Brain microvascular endothelial cell (primary cell): ENCODE results near the gene WDR86.
A peak's percentile ranks its signal among the peaks of the same experiment; 100 is the strongest.

Experiments
- DNase-seq: peaks from one replicate; pipeline ENCODE4 v3.0.0-alpha.2; 2020
- H3K27ac ChIP-seq: fragments of 250-450 bp; sonication (Bioruptor Pico); 2 replicates; pipeline ENCODE4 v1.5.1; 2020; ENCODE audit warnings: mild to moderate bottlenecking, moderate library complexity
- H3K27me3 ChIP-seq: fragments of 250-450 bp; sonication (Bioruptor Pico); replicated peaks from 2 replicates; pipeline ENCODE4 v1.5.1; 2020; ENCODE audit warnings: mild to moderate bottlenecking
- H3K36me3 ChIP-seq: fragments of 250-450 bp; sonication (Bioruptor Pico); replicated peaks from 2 replicates; pipeline ENCODE4 v1.5.1; 2020; ENCODE audit warnings: mild to moderate bottlenecking
- H3K4me3 ChIP-seq: 2 replicates; pipeline ENCODE4 v1.5.1; 2011; ENCODE audit warnings: low read depth, mild to moderate bottlenecking, control low read depth, low read length, moderate library complexity
- CTCF ChIP-seq: IDR thresholded peaks from 2 replicates; pipeline ENCODE4 v1.5.1; 2011; ENCODE audit warnings: low read depth, mild to moderate bottlenecking, moderate library complexity, low read length, control low read depth, inconsistent platforms; ENCODE audit errors: missing control alignments
- in situ Hi-C: cut with HindIII; loops from 2 replicates; pipeline ENCODE4 v1.10.0; 2017; ENCODE audit warnings: low sequenced_read_pairs, low pct_ligation_motif_present

The WDR86 gene

GRCh38 chr7:151408839-151409666 lies 785 bp downstream of the WDR86 start:
- in situ Hi-C loops: no loop called here
- TF ChIP-seq CTCF: peak; percentile 0
- Histone ChIP-seq H3K36me3 (no peaks in the 10 kb centered on the region), H3K27me3 (peaks cover 51% of the 10 kb centered on the region), H3K4me3 (peak overlapping the region; percentile 20), H3K27ac (no peak overlapping the region)
- DNase-seq: no peak

GRCh38 chr7:151408498-151408838 lies 1.4 kb downstream of the WDR86 start:
- H3K27ac ChIP-seq: no peak overlapping the region
- in situ Hi-C loops: no loop called here

GRCh38 chr7:151406886-151407583 lies 2.8 kb downstream of the WDR86 start:
- in situ Hi-C loops: no loop called here

More at GRCh38 chr7:151408498-151408838, 1.4 kb downstream of the WDR86 start:
- peaks cover 49% of the 10 kb centered on the region for H3K27me3 ChIP-seq
- no peak for DNase-seq
- no peak overlapping the region for H3K4me3 ChIP-seq
- no peak for TF ChIP-seq CTCF
- no peaks in the 10 kb centered on the region for H3K36me3 ChIP-seq

GRCh38 chr7:151406051-151406875 lies 3.6 kb downstream of the WDR86 start:
- in situ Hi-C loops: no loop called here
- no peak overlapping the region for H3K27ac ChIP-seq
- no peaks in the 10 kb centered on the region for H3K36me3 ChIP-seq
- peaks cover 29% of the 10 kb centered on the region for H3K27me3 ChIP-seq
- H3K4me3 ChIP-seq: no peak overlapping the region
- no peak for DNase-seq
- no peak for TF ChIP-seq CTCF

More at GRCh38 chr7:151406886-151407583, 2.8 kb downstream of the WDR86 start:
- TF ChIP-seq CTCF: no peak
- Histone ChIP-seq H3K4me3 (no peak overlapping the region), H3K36me3 (no peaks in the 10 kb centered on the region), H3K27me3 (peaks cover 36% of the 10 kb centered on the region), H3K27ac (no peak overlapping the region)
- no peak for DNase-seq

GRCh38 chr7:151405588-151405987 lies 4.2 kb downstream of the WDR86 start:
- H3K4me3 ChIP-seq: no peak overlapping the region
- H3K36me3 ChIP-seq: no peaks in the 10 kb centered on the region
- H3K27ac ChIP-seq: no peak overlapping the region
- TF ChIP-seq CTCF: no peak
- DNase-seq: no peak
- in situ Hi-C loops: no loop called here
- H3K27me3 ChIP-seq: peaks cover 25% of the 10 kb centered on the region
